GM20000 (cell line): ENCODE data around the gene DAO.

ENCODE experiments used
- DNase-seq: peaks from one replicate; pipeline ENCODE4 v3.0.0; 2012; ENCODE audit warnings: low spot score
- CTCF ChIP-seq: IDR thresholded peaks from 2 replicates; pipeline ENCODE4 v1.5.1; 2012; ENCODE audit warnings: mild to moderate bottlenecking, control low read depth; ENCODE audit errors: extremely low read depth, missing control alignments

DAO gene

GRCh38 chr12:108899145-108899544 is 19.3 kb downstream of the DAO start:
- no peak for DNase-seq
- no peak for TF ChIP-seq CTCF

GRCh38 chr12:108905725-108906124 is 25.8 kb downstream of the DAO start:
- no peak for DNase-seq
- no peak for TF ChIP-seq CTCF

- TF ChIP-seq CTCF: no peak
Observed at GRCh38 chr12:108906971-108907370, 27.1 kb downstream of the DAO start.

DNA sequence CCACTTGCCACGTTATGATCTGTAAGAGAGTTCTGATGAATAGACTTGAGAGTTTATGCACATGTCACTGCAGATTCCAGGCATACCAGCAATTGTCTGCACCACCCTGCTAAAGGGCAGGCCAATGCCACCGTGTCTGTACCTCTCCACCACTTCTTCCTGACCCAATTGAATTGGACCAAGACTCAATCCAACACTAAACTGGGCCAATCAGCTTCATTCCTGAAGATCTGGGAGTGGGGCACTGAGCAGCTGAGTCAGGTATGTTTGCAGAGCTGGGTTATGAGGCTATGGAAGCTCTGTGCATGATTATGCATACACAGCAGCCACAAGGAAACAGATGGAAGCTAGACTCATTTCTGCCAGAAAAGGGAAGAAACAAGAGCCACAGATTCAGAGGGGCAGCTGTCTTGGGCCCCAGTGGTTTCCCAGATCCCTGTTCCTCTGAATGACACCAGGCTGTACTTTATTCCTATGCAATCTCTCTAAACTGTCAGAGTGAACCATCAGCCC is 28.0 kb downstream of the DAO start:
- TF ChIP-seq CTCF: no peak
- no peak for DNase-seq

More at GRCh38 chr12:108906971-108907370, 27.1 kb downstream of the DAO start:
- no peak for DNase-seq

DNA sequence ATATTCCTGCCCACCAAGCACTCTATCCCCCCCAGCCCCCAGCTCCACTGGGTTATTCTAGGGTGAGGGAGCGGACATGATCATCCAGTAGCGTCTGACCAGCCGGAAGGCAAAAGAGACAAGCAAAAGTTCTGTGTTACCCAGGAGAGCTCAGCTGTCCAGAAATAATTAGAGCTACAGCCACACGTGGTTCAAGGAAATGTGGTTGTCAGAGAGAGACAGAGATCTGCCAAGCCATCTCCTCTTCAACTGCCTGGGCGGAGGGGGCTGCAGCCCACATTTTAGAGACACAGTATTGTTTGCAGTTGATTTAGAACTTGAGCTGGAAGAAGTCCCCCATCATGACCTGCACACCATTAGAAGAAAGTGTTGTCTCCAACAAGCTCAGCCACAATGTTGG is 30.4 kb downstream of the DAO start:
- TF ChIP-seq CTCF: no peak
- no peak for DNase-seq

- TF ChIP-seq CTCF: no peak
- DNase-seq: no peak
Observed at GRCh38 chr12:108911915-108912314, 32.0 kb downstream of the DAO start.

DNA sequence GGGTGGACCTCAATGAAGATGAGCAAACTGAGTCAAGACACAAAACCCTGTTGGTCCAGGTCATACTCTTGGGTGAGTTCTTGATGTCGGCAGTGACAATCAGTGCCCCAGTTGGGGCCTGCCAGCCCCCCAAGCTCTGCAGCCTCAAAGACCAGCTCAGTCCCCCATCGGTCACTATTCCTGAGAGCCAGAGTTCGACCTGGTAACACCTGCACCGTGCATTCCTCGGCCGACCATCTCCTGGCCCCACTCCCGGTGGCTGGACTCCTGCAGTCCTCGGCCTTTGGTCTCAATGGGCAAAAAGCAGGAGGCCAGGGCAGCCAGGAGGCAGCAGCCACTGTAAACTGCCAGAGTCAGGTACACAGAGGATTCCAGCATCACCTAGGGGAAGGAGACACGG is 32.5 kb downstream of the DAO start:
- no peak for DNase-seq

More for the DNA sequence above, 32.5 kb downstream of the DAO start:
- no peak for TF ChIP-seq CTCF
